Measurements from ENCODE around the gene LIPA. TPM values are rescaled to one million over a fixed set of nuclear protein-coding genes. Genes with fewer than 3 reads are reported as not detected.

LIPA gene
- total RNA-seq, 2 donors from 2014 or later = 17.7 to 18.4 TPM

- H3K36me3 Mint-ChIP-seq (ENCODE audit: low read depth) = no peaks in the 10 kb centered on the region
- H3K27me3 Mint-ChIP-seq (ENCODE audit: insufficient read depth) = no peaks in the 10 kb centered on the region
- Histone ChIP-seq H3K27me3 (ENCODE audit: control insufficient read depth, insufficient read depth, low read length, poor library complexity, severe bottlenecking) (no peaks in the 10 kb centered on the region), H3K9ac (ENCODE audit: extremely low read depth, low read length, poor library complexity, severe bottlenecking) (no peak overlapping the region), H3K9me3 (ENCODE audit: control insufficient read depth, low read length) (no peaks in the 10 kb centered on the region), H3K27ac (ENCODE audit: low read depth, low read length) (no peak overlapping the region), H3K4me1 (ENCODE audit: control insufficient read depth, insufficient read depth, low read length) (peaks cover 5% of the 10 kb centered on the region), H3K36me3 (ENCODE audit: control insufficient read depth, insufficient read depth, low read length) (no peaks in the 10 kb centered on the region), H3K4me3 (ENCODE audit: low read length) (no peak overlapping the region)
- H3K9me3 Mint-ChIP-seq = peaks cover 6% of the 10 kb centered on the region
- DNase-seq = no peak
- H3K4me3 Mint-ChIP-seq = no peak overlapping the region
- peaks cover 51% of the 10 kb centered on the region for H3K4me1 Mint-ChIP-seq
- H3K27ac Mint-ChIP-seq = no peak overlapping the region
- TF ChIP-seq CTCF (conservative IDR thresholded peaks at IDR 0.05) = no peak
- WGBS, 2 experiments (ENCODE audit: insufficient coverage in 1 of 2, insufficient read length in 1 of 2) = 80 to 98% methylated on average over 1 to 3 of the region's 3 CpGs
These were observed 28.9 kb upstream of the LIPA start for GRCh38 chr10:89280508-89280907.

GRCh38 chr10:89279421-89279869, 27.9 kb upstream of the LIPA start:
- Histone ChIP-seq H3K4me3 (ENCODE audit: low read length) (no peak overlapping the region), H3K9me3 (ENCODE audit: control insufficient read depth, low read length) (no peaks in the 10 kb centered on the region), H3K27ac (ENCODE audit: low read depth, low read length) (no peak overlapping the region), H3K9ac (ENCODE audit: extremely low read depth, low read length, poor library complexity, severe bottlenecking) (no peak overlapping the region), H3K4me1 (ENCODE audit: control insufficient read depth, insufficient read depth, low read length) (peaks cover 11% of the 10 kb centered on the region), H3K36me3 (ENCODE audit: control insufficient read depth, insufficient read depth, low read length) (no peaks in the 10 kb centered on the region), H3K27me3 (ENCODE audit: control insufficient read depth, insufficient read depth, low read length, poor library complexity, severe bottlenecking) (no peaks in the 10 kb centered on the region)
- no peaks in the 10 kb centered on the region for H3K27me3 Mint-ChIP-seq (ENCODE audit: insufficient read depth)
- WGBS, 2 experiments (ENCODE audit: insufficient coverage in 1 of 2, insufficient read length in 1 of 2) = 100% methylated on average over 1 of the region's 1 CpG; no CpG with 5 or more reads in 1 of the 2 experiments
- TF ChIP-seq CTCF (conservative IDR thresholded peaks at IDR 0.05) = no peak
- H3K36me3 Mint-ChIP-seq (ENCODE audit: low read depth) = no peaks in the 10 kb centered on the region
- no peaks in the 10 kb centered on the region for H3K9me3 Mint-ChIP-seq
- H3K4me3 Mint-ChIP-seq = no peak overlapping the region
- DNase-seq = no peak
- H3K4me1 Mint-ChIP-seq = peaks cover 53% of the 10 kb centered on the region
- H3K27ac Mint-ChIP-seq = no peak overlapping the region

- no peak overlapping the region for H3K4me3 Mint-ChIP-seq
- Histone ChIP-seq H3K27me3 (ENCODE audit: control insufficient read depth, insufficient read depth, low read length, poor library complexity, severe bottlenecking) (no peaks in the 10 kb centered on the region), H3K36me3 (ENCODE audit: control insufficient read depth, insufficient read depth, low read length) (no peaks in the 10 kb centered on the region), H3K27ac (ENCODE audit: low read depth, low read length) (no peak overlapping the region), H3K4me3 (ENCODE audit: low read length) (no peak overlapping the region), H3K9me3 (ENCODE audit: control insufficient read depth, low read length) (no peaks in the 10 kb centered on the region), H3K9ac (ENCODE audit: extremely low read depth, low read length, poor library complexity, severe bottlenecking) (no peak overlapping the region), H3K4me1 (ENCODE audit: control insufficient read depth, insufficient read depth, low read length) (peaks cover 14% of the 10 kb centered on the region)
- no peak for TF ChIP-seq CTCF (conservative IDR thresholded peaks at IDR 0.05)
- no peak for DNase-seq
- no peaks in the 10 kb centered on the region for H3K27me3 Mint-ChIP-seq (ENCODE audit: insufficient read depth)
- no peak overlapping the region for H3K27ac Mint-ChIP-seq
- H3K4me1 Mint-ChIP-seq = peaks cover 53% of the 10 kb centered on the region
- no peaks in the 10 kb centered on the region for H3K36me3 Mint-ChIP-seq (ENCODE audit: low read depth)
- no peaks in the 10 kb centered on the region for H3K9me3 Mint-ChIP-seq
These were observed 27.4 kb upstream of the LIPA start for GRCh38 chr10:89278900-89279392.
